BLaER1 (cell line): Measurements from ENCODE around the gene MICU2.

ENCODE experiments used
- H3K27ac ChIP-seq: shearing (Covaris generic); formaldehyde crosslinking; 2 replicates; pipeline ENCODE4 v1.8.1; 2022
- H3K27me3 ChIP-seq: shearing (Covaris generic); formaldehyde crosslinking; 2 replicates; pipeline ENCODE4 v1.8.1; 2022
- H3K36me3 ChIP-seq: shearing (Covaris generic); formaldehyde crosslinking; 2 replicates; pipeline ENCODE4 v1.8.1; 2022
- H3K4me1 ChIP-seq: shearing (Covaris generic); formaldehyde crosslinking; 2 replicates; pipeline ENCODE4 v1.8.1; 2022
- H3K4me2 ChIP-seq: shearing (Covaris generic); formaldehyde crosslinking; 2 replicates; pipeline ENCODE4 v1.8.1; 2022
- H3K4me3 ChIP-seq: shearing (Covaris generic); formaldehyde crosslinking; 2 replicates; pipeline ENCODE4 v1.8.1; 2022
- H3K9ac ChIP-seq: shearing (Covaris generic); formaldehyde crosslinking; 2 replicates; pipeline ENCODE4 v1.8.1; 2022
- H3K9me3 ChIP-seq: shearing (Covaris generic); formaldehyde crosslinking; 2 replicates; pipeline ENCODE4 v1.8.1; 2022
- H4K20me1 ChIP-seq: shearing (Covaris generic); formaldehyde crosslinking; 2 replicates; pipeline ENCODE4 v1.8.1; 2022
- Cebpa-rat ChIP-seq: shearing (Covaris generic); IDR thresholded peaks from 2 replicates; pipeline ENCODE4 v1.8.1; 2022

Gene MICU2

DNA sequence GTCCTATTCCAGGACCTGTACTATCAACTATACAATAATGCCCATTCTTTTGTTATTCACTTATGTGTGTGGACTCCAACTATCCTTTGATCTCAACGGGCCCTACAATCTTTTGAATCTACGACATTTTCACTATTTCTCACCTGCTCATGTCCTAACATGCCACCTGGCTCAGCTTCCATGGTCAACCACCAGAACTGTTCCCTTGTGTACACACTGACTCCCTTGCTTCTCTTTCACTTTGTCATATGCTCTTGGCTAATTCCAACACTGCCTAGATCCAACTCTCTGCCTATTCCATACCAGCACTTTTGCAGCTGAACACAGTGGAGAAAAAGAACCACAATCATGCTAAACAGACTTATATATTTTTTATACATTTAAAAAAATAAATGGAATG, 53.1 kb downstream of the MICU2 start:
- Histone ChIP-seq H3K9ac (no peak overlapping the region), H3K27ac (no peak overlapping the region), H3K36me3 (peaks cover 10% of the 10 kb centered on the region), H3K9me3 (peaks cover 4% of the 10 kb centered on the region; the same call in 1 of the 2 replicates), H3K4me1 (no peaks in the 10 kb centered on the region), H3K4me3 (no peak overlapping the region), H3K4me2 (no peak overlapping the region), H4K20me1 (no peaks in the 10 kb centered on the region), H3K27me3 (no peaks in the 10 kb centered on the region)
- TF ChIP-seq Cebpa-rat = no peak

DNA sequence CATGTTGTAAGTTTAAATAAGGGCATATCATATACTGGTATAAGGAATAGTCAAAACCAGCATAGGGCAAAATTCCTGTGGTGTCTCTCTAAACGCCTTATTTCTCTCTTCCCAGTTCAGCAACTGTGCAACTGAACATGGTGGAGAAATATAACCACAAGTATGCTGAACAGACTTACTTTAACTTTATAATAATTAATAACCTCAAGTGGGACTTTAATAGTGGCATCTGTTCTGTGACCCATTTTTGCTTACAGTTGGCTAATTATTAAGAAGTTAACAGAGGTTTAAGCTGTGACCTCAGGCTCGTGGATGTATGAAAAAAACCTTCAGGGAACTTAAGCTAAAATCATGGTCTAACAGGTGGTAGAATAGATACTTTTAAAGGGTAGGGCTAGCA, 54.3 kb downstream of the MICU2 start:
- no peak for TF ChIP-seq Cebpa-rat
- H3K4me3 ChIP-seq = no peak overlapping the region

DNA sequence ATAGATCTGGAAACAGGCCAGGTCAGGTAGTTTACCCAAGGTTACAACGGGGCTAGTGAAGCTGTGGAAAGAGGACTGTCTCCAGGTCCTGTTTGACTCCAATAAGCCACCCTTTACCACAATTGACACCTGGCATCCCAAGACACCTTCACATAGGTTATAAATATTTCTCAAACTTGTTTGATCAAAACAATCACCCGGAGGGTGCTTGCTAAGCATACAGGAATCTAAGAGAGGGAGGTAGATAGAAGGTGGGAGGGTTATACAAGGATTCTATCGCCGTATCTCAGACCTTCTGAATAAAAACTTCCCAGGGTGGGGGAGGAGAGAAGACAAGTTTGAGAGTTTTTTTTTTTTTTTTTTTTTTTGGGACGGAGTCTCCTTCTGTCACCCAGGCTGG, 55.4 kb downstream of the MICU2 start:
- TF ChIP-seq Cebpa-rat = no peak
- no peaks in the 10 kb centered on the region; the same call in 1 of the 2 replicates for H4K20me1 ChIP-seq

More for the DNA sequence above, 54.3 kb downstream of the MICU2 start:
- H3K27me3 ChIP-seq = no peaks in the 10 kb centered on the region
- H3K27ac ChIP-seq = no peak overlapping the region
- H3K9me3 ChIP-seq = peaks cover 12% of the 10 kb centered on the region
- peaks cover 16% of the 10 kb centered on the region for H3K36me3 ChIP-seq
- H3K4me1 ChIP-seq = no peaks in the 10 kb centered on the region
- H4K20me1 ChIP-seq = no peaks in the 10 kb centered on the region
- no peak overlapping the region for H3K9ac ChIP-seq
- no peak overlapping the region for H3K4me2 ChIP-seq

DNA sequence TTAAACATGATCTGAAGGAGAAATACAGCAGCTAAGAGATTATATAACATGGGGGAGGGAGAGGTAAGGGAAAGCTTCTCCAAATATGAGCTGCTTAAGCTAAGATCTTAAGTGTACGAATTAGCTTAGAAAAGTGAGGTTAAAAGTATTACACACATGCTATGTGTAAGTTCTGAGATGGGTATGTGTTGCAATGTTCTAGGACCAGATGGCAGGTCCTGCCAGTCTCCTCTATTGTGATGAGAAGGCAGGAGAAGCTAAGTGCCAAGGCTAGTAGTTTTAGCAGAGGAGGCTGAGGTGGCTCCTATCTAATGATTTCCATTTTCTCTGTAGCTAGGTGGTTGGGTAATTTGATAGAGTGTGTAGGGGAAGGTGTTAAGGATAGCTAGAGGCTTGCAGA, 57.6 kb downstream of the MICU2 start:
- Histone ChIP-seq H3K4me1 (no peaks in the 10 kb centered on the region), H4K20me1 (no peaks in the 10 kb centered on the region; the same call in 1 of the 2 replicates), H3K27me3 (no peaks in the 10 kb centered on the region), H3K9ac (no peak overlapping the region), H3K9me3 (peaks cover 11% of the 10 kb centered on the region; the same call in 1 of the 2 replicates), H3K36me3 (peaks cover 19% of the 10 kb centered on the region), H3K27ac (no peak overlapping the region), H3K4me2 (no peak overlapping the region), H3K4me3 (no peak overlapping the region)
- no peak for TF ChIP-seq Cebpa-rat

More for the DNA sequence above, 55.4 kb downstream of the MICU2 start:
- Histone ChIP-seq H3K4me2 (no peak overlapping the region), H3K4me1 (no peaks in the 10 kb centered on the region), H3K9ac (no peak overlapping the region), H3K4me3 (no peak overlapping the region), H3K27ac (no peak overlapping the region), H3K9me3 (peaks cover 15% of the 10 kb centered on the region), H3K27me3 (no peaks in the 10 kb centered on the region), H3K36me3 (peaks cover 19% of the 10 kb centered on the region)

- TF ChIP-seq Cebpa-rat = no peak
- Histone ChIP-seq H3K27me3 (no peaks in the 10 kb centered on the region), H3K9me3 (peaks cover 11% of the 10 kb centered on the region; the same call in 1 of the 2 replicates), H3K4me3 (no peak overlapping the region), H3K4me1 (no peaks in the 10 kb centered on the region), H3K9ac (no peak overlapping the region), H3K36me3 (peaks cover 19% of the 10 kb centered on the region), H3K27ac (no peak overlapping the region), H4K20me1 (no peaks in the 10 kb centered on the region; the same call in 1 of the 2 replicates), H3K4me2 (no peak overlapping the region)
Observed at GRCh38 chr13:21544515-21544914, 59.5 kb downstream of the MICU2 start.

- H3K4me2 ChIP-seq = no peak overlapping the region
- H3K4me3 ChIP-seq = no peak overlapping the region
- no peak for TF ChIP-seq Cebpa-rat
- no peaks in the 10 kb centered on the region for H3K27me3 ChIP-seq
- H3K4me1 ChIP-seq = no peaks in the 10 kb centered on the region
- no peaks in the 10 kb centered on the region; the same call in 1 of the 2 replicates for H4K20me1 ChIP-seq
- H3K36me3 ChIP-seq = peaks cover 35% of the 10 kb centered on the region
- peaks cover 11% of the 10 kb centered on the region; the same call in 1 of the 2 replicates for H3K9me3 ChIP-seq
- H3K27ac ChIP-seq = no peak overlapping the region
- H3K9ac ChIP-seq = no peak overlapping the region
Observed at GRCh38 chr13:21542563-21542962, 61.4 kb downstream of the MICU2 start.

DNA sequence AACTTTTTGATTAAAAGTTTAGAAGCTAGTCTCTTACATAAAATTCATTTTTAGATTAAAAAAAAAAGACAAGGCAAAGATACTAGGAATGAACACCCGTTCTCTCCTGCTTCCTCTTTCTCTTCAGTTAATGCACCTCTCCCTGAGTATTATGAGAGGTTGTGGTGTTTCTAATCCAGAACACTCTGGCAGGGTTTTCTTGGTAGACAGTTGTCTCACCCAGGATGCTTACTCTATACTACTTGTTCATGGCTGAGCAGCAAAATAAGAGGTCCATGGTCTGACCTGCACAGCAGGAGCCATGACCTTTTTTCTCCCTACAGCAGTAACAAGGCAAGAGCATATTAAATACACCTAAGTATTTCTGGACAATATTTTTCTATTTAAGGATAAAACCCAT, 62.0 kb downstream of the MICU2 start:
- TF ChIP-seq Cebpa-rat = no peak
- H4K20me1 ChIP-seq = no peaks in the 10 kb centered on the region; the same call in 1 of the 2 replicates
- no peaks in the 10 kb centered on the region for H3K27me3 ChIP-seq
- no peak overlapping the region for H3K27ac ChIP-seq
- peaks cover 34% of the 10 kb centered on the region for H3K36me3 ChIP-seq
- H3K4me2 ChIP-seq = no peak overlapping the region
- no peak overlapping the region for H3K9ac ChIP-seq
- H3K4me3 ChIP-seq = no peak overlapping the region
- H3K9me3 ChIP-seq = peaks cover 11% of the 10 kb centered on the region; the same call in 1 of the 2 replicates
- no peaks in the 10 kb centered on the region for H3K4me1 ChIP-seq

GRCh38 chr13:21541271-21541670, 62.7 kb downstream of the MICU2 start:
- Histone ChIP-seq H3K4me2 (no peak overlapping the region), H3K36me3 (peaks cover 31% of the 10 kb centered on the region), H4K20me1 (no peaks in the 10 kb centered on the region; the same call in 1 of the 2 replicates), H3K9ac (no peak overlapping the region), H3K4me3 (no peak overlapping the region), H3K4me1 (no peaks in the 10 kb centered on the region), H3K27me3 (no peaks in the 10 kb centered on the region), H3K9me3 (peaks cover 11% of the 10 kb centered on the region; the same call in 1 of the 2 replicates), H3K27ac (no peak overlapping the region)
- no peak for TF ChIP-seq Cebpa-rat

GRCh38 chr13:21539687-21540086, 64.3 kb downstream of the MICU2 start:
- Histone ChIP-seq H3K9me3 (peaks cover 3% of the 10 kb centered on the region; the same call in 1 of the 2 replicates), H3K27me3 (no peaks in the 10 kb centered on the region), H3K4me1 (no peaks in the 10 kb centered on the region), H3K27ac (no peak overlapping the region), H4K20me1 (no peaks in the 10 kb centered on the region; the same call in 1 of the 2 replicates), H3K4me2 (no peak overlapping the region), H3K4me3 (no peak overlapping the region), H3K9ac (no peak overlapping the region), H3K36me3 (peaks cover 21% of the 10 kb centered on the region)
- no peak for TF ChIP-seq Cebpa-rat

- Histone ChIP-seq H4K20me1 (no peaks in the 10 kb centered on the region; the same call in 1 of the 2 replicates), H3K4me2 (no peak overlapping the region), H3K36me3 (peaks cover 21% of the 10 kb centered on the region), H3K27ac (no peak overlapping the region), H3K9me3 (no peaks in the 10 kb centered on the region), H3K27me3 (no peaks in the 10 kb centered on the region), H3K4me3 (no peak overlapping the region), H3K9ac (no peak overlapping the region), H3K4me1 (no peaks in the 10 kb centered on the region)
- TF ChIP-seq Cebpa-rat = no peak
Observed at GRCh38 chr13:21538753-21539152, 65.2 kb downstream of the MICU2 start.

DNA sequence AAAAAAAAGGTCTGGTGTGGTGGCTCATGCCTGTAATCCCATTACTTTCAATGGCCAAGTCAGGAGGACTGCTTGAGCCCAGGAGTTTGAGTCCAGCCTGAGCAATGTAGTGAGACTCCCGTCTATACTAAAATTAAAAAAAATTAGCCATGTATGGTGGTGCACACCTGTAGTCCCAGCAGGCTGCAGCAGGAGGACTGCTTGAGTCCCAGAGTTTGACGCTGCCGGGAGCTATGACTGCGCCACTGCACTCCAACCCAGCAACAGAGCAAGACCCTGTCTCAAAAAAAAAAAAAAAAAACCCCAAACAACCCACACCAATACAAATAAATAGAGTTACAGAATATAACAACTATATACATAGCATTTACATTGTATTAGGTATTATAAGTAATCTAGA, 65.7 kb downstream of the MICU2 start:
- no peak for TF ChIP-seq Cebpa-rat
- H3K4me2 ChIP-seq = no peak overlapping the region

More for the DNA sequence above, 65.7 kb downstream of the MICU2 start:
- Histone ChIP-seq H3K4me1 (no peaks in the 10 kb centered on the region), H3K27ac (no peak overlapping the region), H4K20me1 (no peaks in the 10 kb centered on the region), H3K9me3 (no peaks in the 10 kb centered on the region), H3K9ac (no peak overlapping the region), H3K4me3 (no peak overlapping the region), H3K36me3 (peaks cover 21% of the 10 kb centered on the region), H3K27me3 (no peaks in the 10 kb centered on the region)
